HG03558 (cell line): ENCODE measurements around the gene LINGO1.

Experiments used
- ATAC-seq: cut with Tn5 transposase; IDR thresholded peaks from one replicate; pipeline ENCODE4 v1.9.1; 2021; ENCODE audit warnings: moderate number of reproducible peaks; ENCODE audit not compliant: unreplicated experiment; ENCODE audit errors: extremely low read depth

Gene LINGO1

GRCh38 chr15:77632534-77633133 lies at the start of gene LINGO1:
Gene LINGO1 (minus strand): TSS chr15:77632912. CDS start chr15:77632315, 597 bp downstream.
- no peak for ATAC-seq

- ATAC-seq = no peak
Measured at GRCh38 chr15:77681362-77681761, 48.6 kb upstream of the LINGO1 start.

- no peak for ATAC-seq
Measured at GRCh38 chr15:77676569-77677375, 44.1 kb upstream of the LINGO1 start.

GRCh38 chr15:77675806-77676415 lies 43.2 kb upstream of the LINGO1 start:
- ATAC-seq = no peak

- ATAC-seq = no peak
Measured at GRCh38 chr15:77674327-77674726, 41.6 kb upstream of the LINGO1 start.

GRCh38 chr15:77673866-77674265 lies 41.2 kb upstream of the LINGO1 start:
- no peak for ATAC-seq

- ATAC-seq = no peak
Measured at GRCh38 chr15:77672135-77672534, 39.4 kb upstream of the LINGO1 start.

- no peak for ATAC-seq
Measured at GRCh38 chr15:77671362-77672056, 38.8 kb upstream of the LINGO1 start.

GRCh38 chr15:77670558-77671361 lies 38.0 kb upstream of the LINGO1 start:
- ATAC-seq = no peak

- ATAC-seq = no peak
Measured at GRCh38 chr15:77669896-77670295, 37.2 kb upstream of the LINGO1 start.

- no peak for ATAC-seq
Measured at GRCh38 chr15:77667338-77668234, 34.9 kb upstream of the LINGO1 start.

- ATAC-seq = no peak
Measured at GRCh38 chr15:77666296-77666660, 33.6 kb upstream of the LINGO1 start.

- no peak for ATAC-seq
Measured at GRCh38 chr15:77665530-77666295, 33.0 kb upstream of the LINGO1 start.

GRCh38 chr15:77664428-77664827 lies 31.7 kb upstream of the LINGO1 start:
- no peak for ATAC-seq

- no peak for ATAC-seq
Measured at GRCh38 chr15:77663256-77663655, 30.5 kb upstream of the LINGO1 start.

- no peak for ATAC-seq
Measured at GRCh38 chr15:77659350-77660321, 26.9 kb upstream of the LINGO1 start.

GRCh38 chr15:77658304-77658703 lies 25.6 kb upstream of the LINGO1 start:
- no peak for ATAC-seq
